B cell (primary cell): Measurements from ENCODE around the gene PPM1M. TPM values are rescaled to one million over a fixed set of nuclear protein-coding genes. Genes with fewer than 3 reads are reported as not detected.
A peak's percentile ranks its signal among the peaks of the same experiment; 100 is the strongest.

Experiments
- ATAC-seq: fragments of 200-7000 bp; cut with Tn5 transposase; one replicate; pipeline ENCODE4 v1.10.0; 2021; ENCODE audit warnings: low read depth, mild to moderate bottlenecking, moderate number of reproducible peaks, moderate library complexity
- CTCF ChIA-PET: fragments of 350-600 bp; sonication (Branson Sonifier 250); formaldehyde crosslinking; loops from one replicate; lab custom pipeline; 2021; ENCODE audit warnings: antibody characterized with exemption, inconsistent platforms; lab: Charles Lee
- POLR2A ChIA-PET: fragments of 350-600 bp; sonication (Branson Sonifier 250); formaldehyde crosslinking; loops from one replicate; lab custom pipeline; 2021; ENCODE audit warnings: antibody characterized with exemption; lab: Charles Lee
- DNase-seq: peaks from one replicate; pipeline ENCODE4 v3.0.0; 2013
- H2AFZ ChIP-seq: 2 replicates; pipeline ENCODE4 v1.6.1; 2012; ENCODE audit warnings: mild to moderate bottlenecking, low read depth, low read length; ENCODE audit not compliant: insufficient read depth, poor library complexity, severe bottlenecking
- H3K27ac ChIP-seq, 2 donors: 1 replicate in 1 of 2; 2 replicates in 1 of 2; pipeline ENCODE4 v1.5.1; 2012 to 2013; ENCODE audit warnings: low read length in 2 of 2, mild to moderate bottlenecking in 2 of 2, moderate library complexity in 1 of 2
- H3K27me3 ChIP-seq, 4 experiments: fragments of 200-600 bp in 1 of 4; sonication (generic) in 1 of 4; replicated peaks in 1 of 4; 1 replicate in 2 of 4; 2 replicates in 2 of 4; pipeline versions ENCODE4 v1.6.1 to v1.7.0; 2013 to 2016; ENCODE audit warnings: low read length in 3 of 4, mild to moderate bottlenecking in 2 of 4, mixed read lengths in 1 of 4, moderate library complexity in 1 of 4; ENCODE audit not compliant: insufficient read depth in 4 of 4, control insufficient read depth in 3 of 4; ENCODE audit errors: control extremely low read depth in 1 of 4
- H3K36me3 ChIP-seq, 2 experiments: replicated peaks in 1 of 2; 1 replicate in 1 of 2; 2 replicates in 1 of 2; pipeline versions ENCODE4 v1.6.1 to v1.7.1; 2013; ENCODE audit warnings: low read length in 1 of 2; ENCODE audit not compliant: insufficient read depth in 2 of 2, control insufficient read depth in 1 of 2; ENCODE audit errors: control extremely low read depth in 1 of 2, extremely low read depth in 1 of 2
- H3K4me1 ChIP-seq, 2 donors: fragments of 200-600 bp in 1 of 2; sonication (generic) in 1 of 2; 1 replicate in 1 of 2; 2 replicates in 1 of 2; pipeline versions ENCODE4 v1.5.1 to v1.6.1; 2013 to 2017; ENCODE audit warnings: low read length in 2 of 2; ENCODE audit not compliant: control insufficient read depth in 2 of 2, insufficient read depth in 2 of 2
- H3K4me2 ChIP-seq: replicated peaks from 2 replicates; pipeline ENCODE3; 2012; ENCODE audit warnings: mild to moderate bottlenecking, low read depth, low read length; ENCODE audit not compliant: poor library complexity, severe bottlenecking
- H3K4me3 ChIP-seq, 5 experiments: fragments of 200-600 bp in 1 of 5; sonication (generic) in 1 of 5; 1 replicate in 3 of 5; 2 replicates in 2 of 5; pipeline versions ENCODE4 v1.5.1 to v1.7.0; 2011 to 2016; ENCODE audit warnings: low read length in 4 of 5, mild to moderate bottlenecking in 4 of 5, low read depth in 2 of 5, control low read depth in 1 of 5, moderate library complexity in 1 of 5; ENCODE audit not compliant: insufficient read depth in 1 of 5; ENCODE audit errors: control extremely low read depth in 1 of 5, extremely low read depth in 1 of 5
- H3K79me2 ChIP-seq: fragments of 200-600 bp; sonication (generic); one replicate; pipeline ENCODE4 v1.6.0; 2016; ENCODE audit warnings: low read length; ENCODE audit not compliant: control insufficient read depth, insufficient read depth
- H3K9ac ChIP-seq: fragments of 200-600 bp; sonication (generic); 2 replicates; pipeline ENCODE4 v1.6.1; 2017; ENCODE audit warnings: mild to moderate bottlenecking, low read length, moderate library complexity
- H3K9me3 ChIP-seq, 3 donors: one replicate each; pipeline versions ENCODE4 v1.6.1 to v1.7.1; 2013; ENCODE audit warnings: low read length in 2 of 3; ENCODE audit not compliant: control insufficient read depth in 2 of 3, insufficient read depth in 1 of 3; ENCODE audit errors: control extremely low read depth in 1 of 3
- H4K20me1 ChIP-seq: 2 replicates; pipeline ENCODE4 v1.6.0; 2012; ENCODE audit warnings: mild to moderate bottlenecking, low read length; ENCODE audit not compliant: insufficient read depth, control insufficient read depth, poor library complexity, severe bottlenecking
- H3K27ac Mint-ChIP-seq: one replicate; pipeline ENCODE4 v1.8.0; 2021; ENCODE audit warnings: mixed read lengths
- H3K27me3 Mint-ChIP-seq: one replicate; pipeline ENCODE4 v1.8.0; 2021; ENCODE audit warnings: mixed read lengths
- H3K4me1 Mint-ChIP-seq: one replicate; pipeline ENCODE4 v1.8.0; 2021; ENCODE audit warnings: mixed read lengths
- H3K4me3 Mint-ChIP-seq: one replicate; pipeline ENCODE4 v1.8.0; 2021; ENCODE audit warnings: mixed read lengths
- H3K9me3 Mint-ChIP-seq: one replicate; pipeline ENCODE4 v1.8.0; 2022; ENCODE audit warnings: mixed read lengths; ENCODE audit not compliant: insufficient read depth
- CTCF ChIP-seq: fragments of 200-600 bp; IDR thresholded peaks from one replicate; pipeline ENCODE4 v1.8.0; 2022; ENCODE audit warnings: antibody characterized with exemption, mild to moderate bottlenecking
- EZH2 ChIP-seq: IDR thresholded peaks from 2 replicates; pipeline ENCODE4 v1.6.1; 2012; ENCODE audit warnings: borderline replicate concordance, low read depth, mild to moderate bottlenecking, moderate library complexity, low read length; ENCODE audit not compliant: insufficient read depth, poor library complexity, severe bottlenecking
- WGBS: methylation state at CpG from one replicate; pipeline ENCODE4 v1.1.5; 2013; ENCODE audit warnings: missing lambda C conversion rate; ENCODE audit not compliant: insufficient coverage; 5-methylcytosine and 5-hydroxymethylcytosine counted together
- intact Hi-C: fragments of 100-400 bp; cut with micrococcal nuclease; formaldehyde crosslinking; loops from one replicate; pipeline ENCODE4 v1.10.0; 2022
- polyA plus RNA-seq: library from polyadenylated mRNA; depleted of rRNA; stranded (reverse); fragments of >200 nt; gene quantifications from 2 replicates; pipeline ENCODE4 v1.2.3, GENCODE V29; 2012
- total RNA-seq, 2 donors: library from RNA; stranded (reverse); fragments of 120-200 nt in 1 of 2; gene quantifications; 1 replicate in 1 of 2; 2 replicates in 1 of 2; pipeline versions ENCODE4 v1.2.3 to v1.2.4, GENCODE V29; 2013 to 2022

Gene PPM1M
- total and polyA plus RNA-seq, 2 donors (not counting 1 experiment from before 2014, with no cell fraction given) = 45.0 to 65.2 TPM

GRCh38 chr3:52292247-52293065, 46.9 kb downstream of the PPM1M start:
- TF ChIP-seq CTCF (no peak), EZH2 (no peak)
- H4K20me1 ChIP-seq = peaks cover 8% of the 10 kb centered on the region
- DNase-seq (no peak), ATAC-seq (no peak)
- no peak overlapping the region for H3K27ac ChIP-seq
- 96% methylated on average over 20 of the region's 20 CpGs for WGBS
- no peak overlapping the region for H3K4me3 ChIP-seq
- Mint-ChIP-seq H3K4me3 (no peak overlapping the region), H3K4me1 (peaks cover 28% of the 10 kb centered on the region), H3K9me3 (no peaks in the 10 kb centered on the region), H3K27me3 (no peaks in the 10 kb centered on the region), H3K27ac (peak overlapping the region; percentile 6)
- H3K9me3 ChIP-seq = no peaks in the 10 kb centered on the region
- H3K4me2 ChIP-seq = no peak overlapping the region
- H3K36me3 ChIP-seq = peaks cover 0 to 38% of the 10 kb centered on the region in 2 experiments
- H3K27me3 ChIP-seq = no peaks in the 10 kb centered on the region
- peaks cover 67% of the 10 kb centered on the region for H3K79me2 ChIP-seq
- no peak overlapping the region for H3K9ac ChIP-seq
- no peak overlapping the region for H2AFZ ChIP-seq
- ChIA-PET CTCF (interaction anchor here (0.7 to 17.5 kb wide), 19 partner anchors 8 to 162 kb away, joined by 3 to 352 read pairs (median 6); partner anchors contain the start of genes TLR9 and WDR82), POLR2A (interaction anchor here (1.4 kb wide), 1 partner anchor 25 kb away, joined by 4 read pairs; no protein-coding TSS in a partner anchor)
- intact Hi-C loops = no loop called here
- peaks cover 7 to 16% of the 10 kb centered on the region in 2 donors for H3K4me1 ChIP-seq
